ENCODE data around the gene PREB.

The PREB gene

DNA sequence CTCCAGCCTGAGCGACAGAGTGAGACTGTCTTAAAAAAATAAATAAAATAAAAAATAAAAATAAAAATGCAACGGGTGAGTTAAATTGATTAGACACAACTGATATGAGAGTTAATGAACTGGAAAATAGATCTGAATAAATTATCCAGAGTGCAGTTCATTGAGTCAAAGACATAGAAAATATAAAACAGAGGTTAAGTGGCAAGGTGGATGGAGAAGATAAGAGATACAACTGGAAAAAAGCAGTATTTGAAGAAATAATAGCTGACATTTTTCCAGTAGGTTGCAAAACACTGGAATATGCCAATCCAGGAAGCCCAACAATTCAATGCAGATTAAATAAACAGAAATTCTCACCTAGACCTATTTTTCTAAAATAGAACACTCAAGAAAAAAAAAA, 26.2 kb downstream of the PREB start:
- Histone ChIP-seq H3K4me3 (ENCODE audit: low read length) (no peak overlapping the region), H3K27me3 (ENCODE audit: insufficient read depth, low read length) (no peaks in the 10 kb centered on the region; the same call in 1 of the 2 replicates), H3K9me3 (ENCODE audit: insufficient read depth, low read depth, low read length) (no peaks in the 10 kb centered on the region), H3K27ac (ENCODE audit: low read depth, low read length) (no peak overlapping the region), H3K9ac (ENCODE audit: low read depth, low read length) (no peak overlapping the region), H3K36me3 (ENCODE audit: insufficient read depth, low read length) (no peaks in the 10 kb centered on the region), H3K4me1 (ENCODE audit: insufficient read depth, low read length) (no peaks in the 10 kb centered on the region)
- whole genome bisulfite sequencing, result 79% methylated on average over 1 of the region's 2 CpGs

DNA sequence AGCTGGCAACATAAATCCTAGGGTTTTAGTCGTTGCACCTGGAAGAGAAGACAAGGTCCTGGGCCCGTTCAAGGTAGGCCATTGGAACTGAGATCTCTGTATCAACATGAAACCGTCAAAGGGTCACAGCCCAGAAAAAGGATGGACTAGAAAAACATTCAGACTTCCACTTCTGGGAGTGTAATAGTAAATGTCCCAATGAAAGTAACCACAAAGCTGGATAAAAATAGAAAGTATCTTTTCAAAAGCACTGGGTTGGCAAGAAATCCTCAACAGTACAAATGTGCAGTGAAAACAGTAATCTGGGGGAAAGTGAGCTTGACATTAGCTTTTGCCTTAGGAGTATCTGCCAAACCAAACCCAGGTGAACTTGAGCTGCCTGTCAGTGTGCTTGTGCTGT, 28.5 kb downstream of the PREB start:
- no peaks in the 10 kb centered on the region for H3K9me3 ChIP-seq (ENCODE audit: insufficient read depth, low read depth, low read length)
- no peak overlapping the region for H3K27ac ChIP-seq (ENCODE audit: low read depth, low read length)
- H3K27me3 ChIP-seq (ENCODE audit: insufficient read depth, low read length), result no peaks in the 10 kb centered on the region; the same call in 1 of the 2 replicates
- H3K4me3 ChIP-seq (ENCODE audit: low read length), result no peak overlapping the region
- H3K4me1 ChIP-seq (ENCODE audit: insufficient read depth, low read length), result no peaks in the 10 kb centered on the region
- H3K36me3 ChIP-seq (ENCODE audit: insufficient read depth, low read length), result no peaks in the 10 kb centered on the region
- 85% methylated on average over 3 of the region's 3 CpGs for WGBS
- H3K9ac ChIP-seq (ENCODE audit: low read depth, low read length), result no peak overlapping the region

DNA sequence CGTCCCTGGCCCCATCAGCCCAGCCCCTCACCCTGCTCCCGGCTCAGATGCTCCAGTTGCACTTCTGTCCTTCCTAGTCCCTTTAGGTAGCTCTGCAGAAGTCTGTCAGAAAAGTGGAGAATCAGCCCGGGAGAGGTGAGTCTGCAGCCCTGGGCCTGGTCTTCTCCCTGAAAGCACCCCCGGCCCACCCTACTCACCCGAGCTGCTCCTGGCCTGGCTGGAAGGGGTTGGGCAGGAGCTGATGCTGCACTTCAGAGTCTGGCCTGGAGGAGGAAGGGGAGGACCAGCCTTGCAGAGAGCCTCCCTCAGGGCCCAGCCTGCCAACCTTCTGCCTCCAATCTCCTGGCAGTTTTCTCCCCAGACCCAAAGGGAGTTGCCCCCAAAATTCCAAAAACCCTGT, 32.1 kb downstream of the PREB start:
- H3K36me3 ChIP-seq (ENCODE audit: insufficient read depth, low read length), result no peaks in the 10 kb centered on the region
- H3K27me3 ChIP-seq (ENCODE audit: insufficient read depth, low read length), result no peaks in the 10 kb centered on the region; the same call in 1 of the 2 replicates
- no peak overlapping the region for H3K27ac ChIP-seq (ENCODE audit: low read depth, low read length)
- H3K9ac ChIP-seq (ENCODE audit: low read depth, low read length), result no peak overlapping the region
- H3K4me3 ChIP-seq (ENCODE audit: low read length), result no peak overlapping the region
- no peaks in the 10 kb centered on the region for H3K9me3 ChIP-seq (ENCODE audit: insufficient read depth, low read depth, low read length)
- no peaks in the 10 kb centered on the region for H3K4me1 ChIP-seq (ENCODE audit: insufficient read depth, low read length)
- 86% methylated on average over 5 of the region's 5 CpGs for WGBS

DNA sequence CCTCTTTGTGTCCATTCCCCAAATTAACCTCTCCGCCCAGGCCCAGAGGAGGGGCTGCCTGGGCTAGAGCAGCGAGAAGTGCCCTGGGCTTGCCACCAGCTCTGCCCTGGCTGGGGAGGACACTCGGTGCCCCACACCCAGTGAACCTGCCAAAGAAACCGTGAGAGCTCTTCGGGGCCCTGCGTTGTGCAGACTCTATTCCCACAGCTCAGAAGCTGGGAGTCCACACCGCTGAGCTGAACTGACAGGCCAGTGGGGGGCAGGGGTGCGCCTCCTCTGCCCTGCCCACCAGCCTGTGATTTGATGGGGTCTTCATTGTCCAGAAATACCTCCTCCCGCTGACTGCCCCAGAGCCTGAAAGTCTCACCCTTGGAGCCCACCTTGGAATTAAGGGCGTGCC, 34.4 kb downstream of the PREB start:
- Histone ChIP-seq H3K27ac (ENCODE audit: low read depth, low read length) (no peak overlapping the region), H3K36me3 (ENCODE audit: insufficient read depth, low read length) (no peaks in the 10 kb centered on the region), H3K9me3 (ENCODE audit: insufficient read depth, low read depth, low read length) (no peaks in the 10 kb centered on the region), H3K27me3 (ENCODE audit: insufficient read depth, low read length) (no peaks in the 10 kb centered on the region), H3K4me1 (ENCODE audit: insufficient read depth, low read length) (peaks cover 4% of the 10 kb centered on the region; the same call in 1 of the 2 replicates), H3K9ac (ENCODE audit: low read depth, low read length) (no peak overlapping the region), H3K4me3 (ENCODE audit: low read length) (no peak overlapping the region)
- whole genome bisulfite sequencing, result 85% methylated on average over 10 of the region's 10 CpGs

DNA sequence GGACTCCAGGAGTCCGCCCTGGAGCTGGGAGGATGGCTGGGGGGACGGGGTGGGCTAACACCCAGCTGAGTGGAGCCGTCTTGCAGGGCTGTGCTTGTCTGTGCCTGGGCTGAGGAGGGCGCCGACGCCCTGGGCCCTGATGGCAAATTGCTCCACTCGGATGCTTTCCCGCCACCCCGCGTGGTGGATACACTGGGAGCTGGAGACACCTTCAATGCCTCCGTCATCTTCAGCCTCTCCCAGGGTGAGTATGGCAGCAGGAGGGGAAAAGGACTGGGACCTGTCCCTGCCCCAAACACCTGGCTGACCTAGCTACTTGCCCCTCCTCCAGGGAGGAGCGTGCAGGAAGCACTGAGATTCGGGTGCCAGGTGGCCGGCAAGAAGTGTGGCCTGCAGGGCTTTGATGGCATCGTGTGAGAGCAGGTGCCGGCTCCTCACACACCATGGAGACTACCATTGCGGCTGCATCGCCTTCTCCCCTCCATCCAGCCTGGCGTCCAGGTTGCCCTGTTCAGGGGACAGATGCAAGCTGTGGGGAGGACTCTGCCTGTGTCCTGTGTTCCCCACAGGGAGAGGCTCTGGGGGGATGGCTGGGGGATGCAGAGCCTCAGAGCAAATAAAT, 35.0 kb downstream of the PREB start:
- Histone ChIP-seq H3K36me3 (ENCODE audit: insufficient read depth, low read length) (no peaks in the 10 kb centered on the region), H3K4me1 (ENCODE audit: insufficient read depth, low read length) (peaks cover 4% of the 10 kb centered on the region; the same call in 1 of the 2 replicates), H3K4me3 (ENCODE audit: low read length) (no peak overlapping the region), H3K9ac (ENCODE audit: low read depth, low read length) (no peak overlapping the region), H3K27ac (ENCODE audit: low read depth, low read length) (no peak overlapping the region), H3K9me3 (ENCODE audit: insufficient read depth, low read depth, low read length) (no peaks in the 10 kb centered on the region), H3K27me3 (ENCODE audit: insufficient read depth, low read length) (no peaks in the 10 kb centered on the region)
- WGBS, result 93% methylated on average over 19 of the region's 19 CpGs

DNA sequence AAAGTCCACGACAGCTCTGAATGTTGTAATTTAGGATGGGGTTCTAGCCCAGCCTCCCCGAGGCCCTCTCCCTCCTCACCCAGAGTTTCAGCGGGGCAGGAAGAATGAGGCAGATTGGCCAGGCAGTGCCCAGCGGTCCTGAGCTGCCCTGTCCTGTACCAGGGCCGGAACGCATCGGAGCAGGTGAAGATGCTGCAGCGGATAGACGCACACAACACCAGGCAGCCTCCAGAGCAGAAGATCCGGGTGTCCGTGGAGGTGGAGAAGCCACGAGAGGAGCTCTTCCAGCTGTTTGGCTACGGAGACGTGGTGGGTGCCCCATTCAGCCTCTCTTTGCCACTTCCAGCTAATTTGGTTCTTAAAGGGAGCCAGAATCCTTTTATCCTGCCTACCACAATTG, 37.1 kb downstream of the PREB start:
- Histone ChIP-seq H3K27me3 (ENCODE audit: insufficient read depth, low read length) (no peaks in the 10 kb centered on the region), H3K9me3 (ENCODE audit: insufficient read depth, low read depth, low read length) (no peaks in the 10 kb centered on the region), H3K27ac (ENCODE audit: low read depth, low read length) (no peak overlapping the region), H3K4me1 (ENCODE audit: insufficient read depth, low read length) (peaks cover 4% of the 10 kb centered on the region; the same call in 1 of the 2 replicates), H3K36me3 (ENCODE audit: insufficient read depth, low read length) (no peaks in the 10 kb centered on the region), H3K4me3 (ENCODE audit: low read length) (no peak overlapping the region), H3K9ac (ENCODE audit: low read depth, low read length) (no peak overlapping the region)
- WGBS, result 90% methylated on average over 13 of the region's 14 CpGs

DNA sequence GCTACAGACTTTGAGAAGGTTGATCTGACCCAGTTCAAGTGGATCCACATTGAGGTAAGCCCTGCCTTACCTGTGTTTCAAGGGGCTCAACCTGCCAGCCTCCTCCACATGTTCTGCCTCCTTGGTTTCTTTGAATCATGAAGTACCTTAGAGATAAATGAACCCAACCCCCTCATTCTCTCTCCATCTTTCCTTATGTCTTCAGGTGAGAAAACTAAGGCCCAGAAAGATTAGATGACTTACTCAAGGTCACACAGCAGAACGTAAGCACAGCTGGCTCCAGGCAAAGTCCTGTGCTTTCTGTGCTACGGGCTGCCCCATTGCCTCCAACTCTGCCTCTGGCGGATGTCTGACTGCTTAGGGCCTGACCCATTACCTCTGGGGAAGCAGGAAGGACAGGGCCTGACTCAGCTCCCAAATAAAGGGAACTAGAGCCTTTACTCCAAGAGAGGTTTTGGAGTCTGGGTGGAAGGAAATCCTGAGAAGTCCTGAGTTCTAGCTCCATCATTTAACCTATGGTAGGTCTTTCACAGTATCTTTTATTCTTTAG, 37.6 kb downstream of the PREB start:
- Histone ChIP-seq H3K27me3 (ENCODE audit: insufficient read depth, low read length) (no peaks in the 10 kb centered on the region), H3K27ac (ENCODE audit: low read depth, low read length) (no peak overlapping the region), H3K4me1 (ENCODE audit: insufficient read depth, low read length) (peaks cover 4% of the 10 kb centered on the region; the same call in 1 of the 2 replicates), H3K9me3 (ENCODE audit: insufficient read depth, low read depth, low read length) (no peaks in the 10 kb centered on the region), H3K36me3 (ENCODE audit: insufficient read depth, low read length) (no peaks in the 10 kb centered on the region), H3K9ac (ENCODE audit: low read depth, low read length) (no peak overlapping the region), H3K4me3 (ENCODE audit: low read length) (no peak overlapping the region)
- 85% methylated on average over 3 of the region's 3 CpGs for WGBS

DNA sequence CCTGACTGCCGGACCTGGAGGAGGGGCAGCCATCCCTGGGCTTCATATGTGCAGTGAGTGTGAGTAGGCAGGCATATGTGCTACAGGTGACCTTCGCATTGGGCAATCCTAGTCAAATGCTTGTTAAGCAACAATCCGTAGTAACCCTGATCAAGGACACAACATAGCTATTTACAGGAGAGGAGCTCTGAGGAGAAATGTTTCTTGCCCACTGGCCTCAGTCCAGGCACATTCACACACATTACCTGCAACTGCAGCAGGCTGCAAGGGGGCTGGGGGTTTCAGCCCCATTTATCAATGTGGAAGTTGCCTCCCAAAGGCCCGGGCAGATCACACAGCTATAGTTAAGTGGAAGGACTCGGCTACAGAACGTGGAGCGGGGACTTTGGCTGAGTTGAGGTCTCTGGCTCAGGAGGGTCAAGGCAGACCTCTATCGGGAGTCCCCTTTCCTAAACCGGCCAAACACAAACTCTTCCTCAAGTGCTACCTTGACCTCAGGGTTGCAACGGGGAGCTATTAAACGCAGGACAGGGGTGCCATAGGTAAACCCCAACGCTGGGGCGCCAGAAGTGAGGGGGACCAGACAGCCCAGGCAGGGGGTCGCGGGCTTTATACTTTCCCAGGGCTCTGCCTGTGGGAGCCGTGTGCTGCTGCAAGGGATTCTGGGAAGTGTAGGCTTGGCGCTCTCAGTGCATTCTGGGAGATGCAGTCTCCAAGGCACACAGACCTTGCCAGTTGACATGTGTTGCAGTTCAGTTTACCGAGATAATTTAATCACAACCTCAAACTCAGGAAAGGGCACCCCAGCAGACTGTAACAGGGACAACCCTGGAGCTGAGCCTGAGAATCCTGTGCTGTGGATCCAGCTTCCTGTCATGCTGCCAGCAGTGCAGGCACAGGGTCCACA, 38.4 kb downstream of the PREB start:
- H3K4me3 ChIP-seq (ENCODE audit: low read length), result peak overlapping the region; percentile 45
- no peaks in the 10 kb centered on the region for H3K9me3 ChIP-seq (ENCODE audit: insufficient read depth, low read depth, low read length)
- no peak overlapping the region; the same call in 1 of the 2 replicates for H3K27ac ChIP-seq (ENCODE audit: low read depth, low read length)
- WGBS, result 39% methylated on average over 18 of the region's 18 CpGs
- H3K27me3 ChIP-seq (ENCODE audit: insufficient read depth, low read length), result no peaks in the 10 kb centered on the region
- no peaks in the 10 kb centered on the region for H3K36me3 ChIP-seq (ENCODE audit: insufficient read depth, low read length)
- H3K9ac ChIP-seq (ENCODE audit: low read depth, low read length), result peak overlapping the region; percentile 27; the same call in 1 of the 2 replicates
- peaks cover 4% of the 10 kb centered on the region; the same call in 1 of the 2 replicates for H3K4me1 ChIP-seq (ENCODE audit: insufficient read depth, low read length)

DNA sequence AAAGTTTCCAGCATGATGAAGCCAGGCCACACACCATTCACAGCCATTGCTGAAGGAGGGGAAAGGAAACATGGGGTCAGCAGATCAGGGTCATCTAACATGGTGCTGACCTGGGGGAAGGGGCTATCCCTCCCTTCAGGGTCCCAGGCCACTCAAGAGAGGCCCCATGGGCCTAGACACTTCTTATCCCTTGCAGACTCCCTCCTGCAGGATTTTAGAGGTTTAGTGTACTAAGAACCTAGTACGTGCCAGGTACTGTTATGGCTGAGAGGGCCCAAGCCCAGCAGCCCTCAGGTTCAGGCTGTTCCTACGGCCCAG, 39.0 kb downstream of the PREB start:
- Histone ChIP-seq H3K27ac (ENCODE audit: low read depth, low read length) (no peak overlapping the region), H3K4me1 (ENCODE audit: insufficient read depth, low read length) (peaks cover 4% of the 10 kb centered on the region; the same call in 1 of the 2 replicates), H3K27me3 (ENCODE audit: insufficient read depth, low read length) (no peaks in the 10 kb centered on the region), H3K36me3 (ENCODE audit: insufficient read depth, low read length) (no peaks in the 10 kb centered on the region), H3K9ac (ENCODE audit: low read depth, low read length) (no peak overlapping the region), H3K9me3 (ENCODE audit: insufficient read depth, low read depth, low read length) (no peaks in the 10 kb centered on the region), H3K4me3 (ENCODE audit: low read length) (no peak overlapping the region)
- 89% methylated on average over 2 of the region's 2 CpGs for WGBS

DNA sequence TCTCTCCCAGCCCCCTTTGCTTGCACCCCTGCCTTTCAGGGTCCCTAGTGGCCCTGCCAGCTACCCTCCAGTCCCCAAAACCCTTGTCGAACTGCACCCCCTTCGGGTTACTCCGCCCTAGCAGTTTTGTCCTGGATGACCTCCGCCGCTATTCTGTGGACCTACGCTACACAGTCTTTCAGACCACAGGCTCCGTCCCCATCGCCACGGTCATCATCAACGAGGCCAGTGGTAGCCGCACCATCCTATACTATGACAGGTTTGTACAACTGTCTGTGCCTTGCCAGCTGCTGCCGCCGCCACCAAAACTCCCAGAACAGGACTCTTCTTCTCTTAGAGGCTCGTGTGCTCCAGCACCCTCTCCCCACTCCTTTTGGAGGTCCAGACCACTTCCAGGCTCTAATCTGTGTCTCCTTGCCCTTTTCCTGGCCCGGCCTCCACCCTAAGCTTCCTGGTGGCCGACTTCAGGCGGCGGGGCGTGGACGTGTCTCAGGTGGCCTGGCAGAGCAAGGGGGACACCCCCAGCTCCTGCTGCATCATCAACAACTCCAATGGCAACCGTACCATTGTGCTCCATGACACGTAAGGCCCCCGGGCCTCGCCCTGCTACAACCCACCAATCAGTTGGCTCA, 40.0 kb downstream of the PREB start:
- no peak overlapping the region for H3K9ac ChIP-seq (ENCODE audit: low read depth, low read length)
- no peak overlapping the region for H3K4me3 ChIP-seq (ENCODE audit: low read length)
- H3K27ac ChIP-seq (ENCODE audit: low read depth, low read length), result no peak overlapping the region
- 92% methylated on average over 24 of the region's 24 CpGs for WGBS
- peaks cover 4% of the 10 kb centered on the region; the same call in 1 of the 2 replicates for H3K4me1 ChIP-seq (ENCODE audit: insufficient read depth, low read length)
- H3K9me3 ChIP-seq (ENCODE audit: insufficient read depth, low read depth, low read length), result no peaks in the 10 kb centered on the region
- no peaks in the 10 kb centered on the region for H3K36me3 ChIP-seq (ENCODE audit: insufficient read depth, low read length)
- H3K27me3 ChIP-seq (ENCODE audit: insufficient read depth, low read length), result no peaks in the 10 kb centered on the region

Data from HUES64 (cell line).